Keratinocyte (primary cell): ENCODE data around the gene AOX1. TPM values are rescaled to one million over a fixed set of nuclear protein-coding genes. Genes with fewer than 3 reads are reported as not detected.

Experiments
- DNase-seq: peaks from one replicate; pipeline ENCODE4 v3.0.0-alpha.2; 2011; ENCODE audit warnings: low read depth, missing footprints, low spot score
- FAIRE-seq: peaks from 2 replicates; lab custom pipeline; 2011; peaks lifted over from hg19 to GRCh38; lab: Jason Lieb, UNC
- H2AFZ ChIP-seq: 2 replicates; pipeline ENCODE4 v1.6.0; 2012; ENCODE audit warnings: low read length, control low read depth, inconsistent platforms; ENCODE audit not compliant: control insufficient read depth
- H3K27ac ChIP-seq: 2 replicates; pipeline ENCODE4 v1.5.1; 2011; ENCODE audit warnings: low read length; ENCODE audit not compliant: control insufficient read depth, insufficient read depth
- H3K27me3 ChIP-seq: 3 replicates; pipeline ENCODE4 v1.6.0; 2011; ENCODE audit warnings: low read length; ENCODE audit not compliant: control insufficient read depth, insufficient read depth; ENCODE audit errors: extremely low read depth
- H3K36me3 ChIP-seq, 2 experiments: 2 replicates in 1 of 2; 3 replicates in 1 of 2; pipeline ENCODE4 v1.5.1; 2011; ENCODE audit warnings: low read length in 2 of 2, mild to moderate bottlenecking in 1 of 2; ENCODE audit not compliant: control insufficient read depth in 2 of 2, insufficient read depth in 2 of 2; ENCODE audit errors: extremely low read depth in 1 of 2
- H3K4me1 ChIP-seq: 3 replicates; pipeline ENCODE4 v1.5.1; 2011; ENCODE audit warnings: low read length; ENCODE audit not compliant: control insufficient read depth, insufficient read depth; ENCODE audit errors: extremely low read depth
- H3K4me2 ChIP-seq: 3 replicates; pipeline ENCODE4 v1.6.0; 2011; ENCODE audit warnings: low read depth, low read length; ENCODE audit not compliant: control insufficient read depth, insufficient read depth; ENCODE audit errors: extremely low read depth
- H3K4me3 ChIP-seq, 3 experiments: fragments of 200-600 bp in 1 of 3; sonication (generic) in 1 of 3; 2 replicates in 2 of 3; 3 replicates in 1 of 3; pipeline ENCODE4 v1.5.1; 2011 to 2016; ENCODE audit warnings: low read length in 3 of 3, mild to moderate bottlenecking in 3 of 3, control low read depth in 2 of 3, inconsistent platforms in 1 of 3, low read depth in 1 of 3, mixed read lengths in 1 of 3, mixed run types in 1 of 3, moderate library complexity in 1 of 3; ENCODE audit not compliant: control insufficient read depth in 2 of 3, insufficient read depth in 2 of 3; ENCODE audit errors: extremely low read depth in 1 of 3
- H3K79me2 ChIP-seq: 2 replicates; pipeline ENCODE4 v1.6.0; 2012; ENCODE audit warnings: low read length; ENCODE audit not compliant: control insufficient read depth, insufficient read depth
- H3K9ac ChIP-seq: 3 replicates; pipeline ENCODE4 v1.6.0; 2011; ENCODE audit warnings: low read length; ENCODE audit not compliant: control insufficient read depth, insufficient read depth; ENCODE audit errors: extremely low read depth
- H3K9me1 ChIP-seq: 3 replicates; pipeline ENCODE4 v1.6.0; 2011; ENCODE audit warnings: low read length; ENCODE audit not compliant: control insufficient read depth, insufficient read depth; ENCODE audit errors: extremely low read depth
- H3K9me3 ChIP-seq: 2 replicates; pipeline ENCODE4 v1.5.1; 2012; ENCODE audit warnings: low read depth, low read length; ENCODE audit not compliant: control insufficient read depth
- H4K20me1 ChIP-seq: 3 replicates; pipeline ENCODE4 v1.6.0; 2011; ENCODE audit warnings: low read length; ENCODE audit not compliant: control insufficient read depth, insufficient read depth; ENCODE audit errors: extremely low read depth
- EZH2 ChIP-seq: IDR thresholded peaks from one replicate; pipeline ENCODE4 v1.6.1; 2012; ENCODE audit warnings: inconsistent platforms, mild to moderate bottlenecking, low read length, moderate library complexity
- dilution Hi-C: fragments of 300-500 bp; cut with MboI; formaldehyde crosslinking; loops from one replicate; pipeline ENCODE4 v1.7.0; 2020; ENCODE audit warnings: low sequenced_read_pairs; ENCODE audit not compliant: extremely low pct_ligation_motif_present
- polyA plus RNA-seq, 5 experiments: library from polyadenylated mRNA; depleted of rRNA in 3 of 5; stranded (reverse) in 3 of 5; stranded (forward) in 1 of 5; unstranded in 1 of 5; fragments of >200 nt; gene quantifications; 1 replicate in 1 of 5; 2 replicates in 3 of 5; 3 replicates in 1 of 5; pipeline versions ENCODE4 v1.2.1 to v1.2.3, GENCODE V29; 2011 to 2012; ENCODE audit warnings: missing spikeins in 2 of 5, low read depth in 1 of 5, low replicate concordance in 1 of 5
- TF ChIP-seq, protein P1 (sequence below), 3 experiments: IDR thresholded peaks in 1 of 3; conservative IDR thresholded peaks in 1 of 3; optimal IDR thresholded peaks in 1 of 3; 2 replicates in 2 of 3; 3 replicates in 1 of 3; pipeline versions ENCODE3 to v1.5.1; 2011; ENCODE audit warnings: low read length in 3 of 3, mild to moderate bottlenecking in 3 of 3, moderate library complexity in 2 of 3, control low read depth in 1 of 3, inconsistent platforms in 1 of 3; ENCODE audit not compliant: insufficient read depth in 2 of 3; ENCODE audit errors: extremely low read depth in 1 of 3

Gene AOX1
- polyA plus RNA-seq, 1 donor (not counting 4 experiments of a cell fraction or from before 2014, with no cell fraction given), result 12.2 TPM

DNA sequence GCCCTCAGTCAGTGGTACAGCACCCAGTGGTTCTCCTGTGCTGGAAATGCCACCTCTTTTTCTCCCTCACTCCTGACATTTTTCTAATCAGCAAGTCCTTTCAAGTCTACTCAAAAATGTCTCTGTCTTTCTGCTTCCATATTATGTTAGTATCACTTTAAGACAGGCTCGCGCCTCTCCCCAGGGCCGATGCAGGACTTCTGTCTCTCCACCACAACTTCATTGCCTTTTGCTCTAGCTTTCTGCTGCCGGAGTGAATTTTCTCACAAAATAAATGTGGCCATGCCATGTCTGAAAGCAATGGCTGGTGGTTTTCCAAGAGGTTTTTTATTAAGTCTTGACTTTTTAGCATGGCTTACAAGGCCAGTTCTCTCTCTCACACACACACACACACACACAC, 73.6 kb downstream of the AOX1 start:
- no peak for TF ChIP-seq EZH2
- TF ChIP-seq, protein P1, sequence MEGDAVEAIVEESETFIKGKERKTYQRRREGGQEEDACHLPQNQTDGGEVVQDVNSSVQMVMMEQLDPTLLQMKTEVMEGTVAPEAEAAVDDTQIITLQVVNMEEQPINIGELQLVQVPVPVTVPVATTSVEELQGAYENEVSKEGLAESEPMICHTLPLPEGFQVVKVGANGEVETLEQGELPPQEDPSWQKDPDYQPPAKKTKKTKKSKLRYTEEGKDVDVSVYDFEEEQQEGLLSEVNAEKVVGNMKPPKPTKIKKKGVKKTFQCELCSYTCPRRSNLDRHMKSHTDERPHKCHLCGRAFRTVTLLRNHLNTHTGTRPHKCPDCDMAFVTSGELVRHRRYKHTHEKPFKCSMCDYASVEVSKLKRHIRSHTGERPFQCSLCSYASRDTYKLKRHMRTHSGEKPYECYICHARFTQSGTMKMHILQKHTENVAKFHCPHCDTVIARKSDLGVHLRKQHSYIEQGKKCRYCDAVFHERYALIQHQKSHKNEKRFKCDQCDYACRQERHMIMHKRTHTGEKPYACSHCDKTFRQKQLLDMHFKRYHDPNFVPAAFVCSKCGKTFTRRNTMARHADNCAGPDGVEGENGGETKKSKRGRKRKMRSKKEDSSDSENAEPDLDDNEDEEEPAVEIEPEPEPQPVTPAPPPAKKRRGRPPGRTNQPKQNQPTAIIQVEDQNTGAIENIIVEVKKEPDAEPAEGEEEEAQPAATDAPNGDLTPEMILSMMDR (optimal IDR thresholded peaks at IDR 0.05 in 1 of 3, IDR thresholded peaks at IDR 0.05 in 1 of 3, conservative IDR thresholded peaks at IDR 0.05 in 1 of 3; ENCODE audit: extremely low read depth in 1 of 3, insufficient read depth in 2 of 3, low read length in 3 of 3), result no peak
- dilution Hi-C loops, result no loop called here
- peaks cover 11% of the 10 kb centered on the region for H3K4me1 ChIP-seq
- H3K4me3 ChIP-seq, result no peak overlapping the region
- no peak overlapping the region for H3K27ac ChIP-seq
- no peaks in the 10 kb centered on the region for H3K36me3 ChIP-seq
- H3K4me2 ChIP-seq, result no peak overlapping the region
- no peaks in the 10 kb centered on the region for H3K9me3 ChIP-seq
- no peak overlapping the region for H2AFZ ChIP-seq
- H4K20me1 ChIP-seq, result no peaks in the 10 kb centered on the region
- H3K9ac ChIP-seq, result no peak overlapping the region
- H3K27me3 ChIP-seq, result no peaks in the 10 kb centered on the region
- H3K79me2 ChIP-seq, result no peaks in the 10 kb centered on the region
- FAIRE-seq (no peak), DNase-seq (no peak)
- no peaks in the 10 kb centered on the region for H3K9me1 ChIP-seq

DNA sequence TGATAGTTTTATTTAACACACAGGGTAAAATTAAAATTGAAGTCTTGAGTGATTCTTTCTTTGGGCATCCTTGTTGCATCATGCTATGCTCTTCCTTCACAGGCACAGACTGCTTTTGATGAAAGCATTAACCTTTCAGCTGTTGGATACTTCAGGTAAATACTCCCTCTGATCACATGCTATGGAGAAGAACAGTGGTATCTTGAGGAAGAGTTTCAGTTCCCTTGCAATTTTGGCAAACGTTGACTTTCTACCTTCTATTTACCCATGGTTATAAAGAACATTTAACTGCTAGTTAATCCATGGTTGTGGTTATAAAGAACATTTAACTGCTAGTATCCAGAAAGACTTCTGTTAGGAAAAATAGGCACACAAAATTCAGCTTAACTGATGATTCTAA, 75.7 kb downstream of the AOX1 start:
- H3K4me3 ChIP-seq, result no peak overlapping the region
- dilution Hi-C loops, result no loop called here
- H4K20me1 ChIP-seq, result no peaks in the 10 kb centered on the region
- DNase-seq, result no peak
- no peak for TF ChIP-seq EZH2
- TF ChIP-seq, protein P1 (optimal IDR thresholded peaks at IDR 0.05 in 1 of 3, IDR thresholded peaks at IDR 0.05 in 1 of 3, conservative IDR thresholded peaks at IDR 0.05 in 1 of 3; ENCODE audit: extremely low read depth in 1 of 3, insufficient read depth in 2 of 3, low read length in 3 of 3), result no peak
- H3K4me1 ChIP-seq, result peaks cover 11% of the 10 kb centered on the region
- H3K9me1 ChIP-seq, result no peaks in the 10 kb centered on the region
- H3K9me3 ChIP-seq, result no peaks in the 10 kb centered on the region
- H2AFZ ChIP-seq, result no peak overlapping the region
- no peak for FAIRE-seq
- no peaks in the 10 kb centered on the region for H3K27me3 ChIP-seq
- no peak overlapping the region for H3K9ac ChIP-seq
- H3K79me2 ChIP-seq, result no peaks in the 10 kb centered on the region
- H3K36me3 ChIP-seq, result no peaks in the 10 kb centered on the region
- H3K4me2 ChIP-seq, result no peak overlapping the region
- H3K27ac ChIP-seq, result no peak overlapping the region
